Endothelial cell of umbilical vein (primary cell): ENCODE measurements around the gene WDR36. TPM values are rescaled to one million over a fixed set of nuclear protein-coding genes. Genes with fewer than 3 reads are reported as not detected.

Experiments
- BruUV-seq: library from RNA; stranded (reverse); fragments of 400-500 nt; replicated peaks from 2 replicates; lab custom pipeline; 2021; lab: Mats Ljungman, UMichigan
- CTCF ChIA-PET: fragments of 300-600, 350-600 bp; sonication (Branson Sonifier 250); formaldehyde crosslinking; loops from one replicate; lab custom pipeline; 2021; ENCODE audit warnings: antibody characterized with exemption, inconsistent platforms; lab: Charles Lee
- POLR2A ChIA-PET: fragments of 300-600, 350-600 bp; sonication (Branson Sonifier 250); formaldehyde crosslinking; loops from one replicate; lab custom pipeline; 2021; ENCODE audit warnings: antibody characterized with exemption, inconsistent platforms; lab: Charles Lee
- DNase-seq: peaks from one replicate; pipeline ENCODE4 v3.0.0-alpha.2; 2011; ENCODE audit warnings: low read depth, low spot score
- FAIRE-seq: peaks from 2 replicates; lab custom pipeline; 2011; peaks lifted over from hg19 to GRCh38; lab: Jason Lieb, UNC
- H2AFZ ChIP-seq: 2 replicates; pipeline ENCODE4 v1.6.0; 2012; ENCODE audit warnings: low read depth, low read length, control low read depth, inconsistent platforms
- H3K27ac ChIP-seq: 2 replicates; pipeline ENCODE4 v1.5.1; 2011; ENCODE audit warnings: low read depth, mild to moderate bottlenecking, control low read depth, low read length, moderate library complexity; ENCODE audit not compliant: insufficient read depth
- H3K27me3 ChIP-seq, 2 experiments: 2 replicates each; pipeline versions ENCODE4 v1.6.0 to v1.6.1; 2011; ENCODE audit warnings: low read length in 2 of 2, mixed read lengths in 1 of 2; ENCODE audit not compliant: control insufficient read depth in 2 of 2, insufficient read depth in 2 of 2
- H3K36me3 ChIP-seq, 2 experiments: 2 replicates in 1 of 2; 3 replicates in 1 of 2; pipeline ENCODE4 v1.5.1; 2011; ENCODE audit warnings: low read length in 2 of 2, mild to moderate bottlenecking in 1 of 2, moderate library complexity in 1 of 2; ENCODE audit not compliant: control insufficient read depth in 2 of 2, insufficient read depth in 2 of 2; ENCODE audit errors: extremely low read depth in 1 of 2
- H3K4me1 ChIP-seq: 3 replicates; pipeline ENCODE4 v1.5.1; 2011; ENCODE audit warnings: mild to moderate bottlenecking, low read length; ENCODE audit not compliant: control insufficient read depth, insufficient read depth; ENCODE audit errors: extremely low read depth
- H3K4me2 ChIP-seq: 2 replicates; pipeline ENCODE4 v1.6.1; 2011; ENCODE audit warnings: low read length, control low read depth, mixed read lengths; ENCODE audit not compliant: insufficient read depth
- H3K4me3 ChIP-seq, 3 experiments: fragments of 200-600 bp in 1 of 3; sonication (generic), shearing (Covaris generic) in 1 of 3; replicated peaks in 1 of 3; 2 replicates each; pipeline ENCODE4 v1.5.1; 2011 to 2016; ENCODE audit warnings: control low read depth in 3 of 3, low read length in 3 of 3, mild to moderate bottlenecking in 2 of 3, inconsistent platforms in 1 of 3, low read depth in 1 of 3, moderate library complexity in 1 of 3; ENCODE audit not compliant: insufficient read depth in 1 of 3
- H3K79me2 ChIP-seq: 2 replicates; pipeline ENCODE4 v1.6.0; 2012; ENCODE audit warnings: low read length, inconsistent platforms; ENCODE audit not compliant: control insufficient read depth, insufficient read depth
- H3K9ac ChIP-seq: replicated peaks from 2 replicates; pipeline ENCODE3; 2011; ENCODE audit warnings: low read length, control low read depth; ENCODE audit not compliant: insufficient read depth; ENCODE audit errors: extremely low read depth
- H3K9me1 ChIP-seq: replicated peaks from 3 replicates; pipeline ENCODE4 v1.6.0; 2011; ENCODE audit warnings: mild to moderate bottlenecking, low read length; ENCODE audit not compliant: control insufficient read depth, insufficient read depth; ENCODE audit errors: extremely low read depth
- H3K9me3 ChIP-seq: replicated peaks from 2 replicates; pipeline ENCODE4 v1.5.1; 2012; ENCODE audit warnings: low read length, inconsistent platforms; ENCODE audit not compliant: control insufficient read depth, insufficient read depth
- H4K20me1 ChIP-seq: replicated peaks from 2 replicates; pipeline ENCODE3; 2011; ENCODE audit warnings: mild to moderate bottlenecking, low read length; ENCODE audit not compliant: control insufficient read depth, insufficient read depth; ENCODE audit errors: extremely low read depth
- EZH2 ChIP-seq: IDR thresholded peaks from 2 replicates; pipeline ENCODE4 v1.6.1; 2012; ENCODE audit warnings: borderline replicate concordance, low read depth, mild to moderate bottlenecking, moderate library complexity, low read length, inconsistent platforms; ENCODE audit not compliant: severe bottlenecking
- FOS ChIP-seq: IDR thresholded peaks from 2 replicates; pipeline ENCODE4 v1.6.1; 2011; ENCODE audit warnings: mild to moderate bottlenecking, low read length, moderate library complexity, borderline replicate concordance; ENCODE audit not compliant: insufficient read depth
- GATA2 ChIP-seq: IDR thresholded peaks from 2 replicates; pipeline ENCODE4 v1.7.0; 2011; ENCODE audit warnings: low read depth, mild to moderate bottlenecking, moderate library complexity, mixed read lengths, low read length; ENCODE audit not compliant: insufficient read length, insufficient read depth
- JUN ChIP-seq: IDR thresholded peaks from 2 replicates; pipeline ENCODE4 v1.6.1; 2011; ENCODE audit warnings: borderline replicate concordance, low read depth; ENCODE audit not compliant: insufficient read length, insufficient read depth
- MYC ChIP-seq: IDR thresholded peaks from one replicate; pipeline ENCODE4 v1.6.1; 2011; ENCODE audit warnings: mild to moderate bottlenecking, low read depth, low read length
- POLR2A ChIP-seq: IDR thresholded peaks from 2 replicates; pipeline ENCODE4 v1.6.1; 2012; ENCODE audit warnings: low read depth, mild to moderate bottlenecking, control low read depth, low read length
- POLR2AphosphoS5 ChIP-seq: IDR thresholded peaks from 2 replicates; pipeline ENCODE4 v1.6.1; 2012; ENCODE audit warnings: low read depth, mild to moderate bottlenecking, control low read depth, low read length, moderate library complexity; ENCODE audit not compliant: insufficient read depth
- dilution Hi-C: fragments of 300-500 bp; cut with MboI; formaldehyde crosslinking; loops from one replicate; pipeline ENCODE4 v1.15.0; 2019; ENCODE audit warnings: low sequenced_read_pairs; ENCODE audit not compliant: extremely low pct_ligation_motif_present
- intact Hi-C: fragments of 100-400 bp; cut with micrococcal nuclease; formaldehyde crosslinking; loops from one replicate; pipeline ENCODE4 v1.10.0; 2022
- polyA plus RNA-seq, 4 experiments: library from polyadenylated mRNA; depleted of rRNA in 3 of 4; stranded (reverse) in 3 of 4; unstranded in 1 of 4; fragments of >200 nt; gene quantifications; 2 replicates each; pipeline versions ENCODE4 v1.2.1 to v1.2.3, GENCODE V29; 2011 to 2012; ENCODE audit warnings: missing spikeins in 1 of 4
- total RNA-seq: library from RNA; stranded (reverse); gene quantifications from 2 replicates; pipeline ENCODE4 v1.2.3, GENCODE V29; 2021
- TF ChIP-seq, protein P1 (sequence below), 2 donors: IDR thresholded peaks; 1 replicate in 1 of 2; 2 replicates in 1 of 2; pipeline ENCODE4 v1.5.1; 2011; ENCODE audit warnings: low read length in 2 of 2, mild to moderate bottlenecking in 2 of 2, moderate library complexity in 2 of 2, control low read depth in 1 of 2, inconsistent platforms in 1 of 2, low read depth in 1 of 2; ENCODE audit not compliant: insufficient read depth in 1 of 2; ENCODE audit errors: extremely low read depth in 1 of 2
- TF ChIP-seq, protein P2 (sequence below): IDR thresholded peaks from 2 replicates; pipeline ENCODE4 v1.6.1; 2011; ENCODE audit not compliant: insufficient read depth, insufficient read length

The WDR36 gene
- total and polyA plus RNA-seq, 2 donors (not counting 3 experiments of a cell fraction or from before 2014, with no cell fraction given): 10.6 to 30.2 TPM

DNA sequence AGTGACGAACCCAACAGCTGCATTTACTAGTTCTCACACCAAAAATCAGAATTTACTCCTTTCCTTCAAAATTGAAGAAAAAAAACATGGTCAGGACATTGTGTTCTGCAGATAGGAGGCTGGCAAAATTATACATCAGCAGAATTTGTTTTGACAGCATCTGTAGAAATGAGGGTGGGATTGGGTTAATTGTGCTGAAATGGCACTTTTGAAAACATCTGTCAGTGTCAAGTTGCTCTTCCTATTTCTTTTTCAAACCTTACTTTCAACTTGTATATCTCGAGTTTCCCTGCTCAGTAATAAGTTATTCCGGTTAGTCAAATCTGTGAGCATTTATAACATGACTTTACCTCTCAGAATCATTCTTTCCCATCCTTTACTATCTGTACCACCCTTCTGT lies 19.8 kb downstream of the WDR36 start:
- no peak for FAIRE-seq
- ChIA-PET POLR2A (interaction anchor here (0.7 kb wide), 1 partner anchor 11 kb away, joined by 3 read pairs; no protein-coding TSS in a partner anchor), CTCF (no interaction called here)
- no peak for TF ChIP-seq POLR2A
- TF ChIP-seq, protein P1, sequence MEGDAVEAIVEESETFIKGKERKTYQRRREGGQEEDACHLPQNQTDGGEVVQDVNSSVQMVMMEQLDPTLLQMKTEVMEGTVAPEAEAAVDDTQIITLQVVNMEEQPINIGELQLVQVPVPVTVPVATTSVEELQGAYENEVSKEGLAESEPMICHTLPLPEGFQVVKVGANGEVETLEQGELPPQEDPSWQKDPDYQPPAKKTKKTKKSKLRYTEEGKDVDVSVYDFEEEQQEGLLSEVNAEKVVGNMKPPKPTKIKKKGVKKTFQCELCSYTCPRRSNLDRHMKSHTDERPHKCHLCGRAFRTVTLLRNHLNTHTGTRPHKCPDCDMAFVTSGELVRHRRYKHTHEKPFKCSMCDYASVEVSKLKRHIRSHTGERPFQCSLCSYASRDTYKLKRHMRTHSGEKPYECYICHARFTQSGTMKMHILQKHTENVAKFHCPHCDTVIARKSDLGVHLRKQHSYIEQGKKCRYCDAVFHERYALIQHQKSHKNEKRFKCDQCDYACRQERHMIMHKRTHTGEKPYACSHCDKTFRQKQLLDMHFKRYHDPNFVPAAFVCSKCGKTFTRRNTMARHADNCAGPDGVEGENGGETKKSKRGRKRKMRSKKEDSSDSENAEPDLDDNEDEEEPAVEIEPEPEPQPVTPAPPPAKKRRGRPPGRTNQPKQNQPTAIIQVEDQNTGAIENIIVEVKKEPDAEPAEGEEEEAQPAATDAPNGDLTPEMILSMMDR (IDR thresholded peaks at IDR 0.05; ENCODE audit: extremely low read depth in 1 of 2, insufficient read depth in 1 of 2, low read depth in 1 of 2, low read length in 2 of 2): no peak
- no peak for TF ChIP-seq GATA2
- no peak for TF ChIP-seq EZH2
- TF ChIP-seq MYC: no peak
- TF ChIP-seq JUN: no peak
- TF ChIP-seq, protein P2, sequence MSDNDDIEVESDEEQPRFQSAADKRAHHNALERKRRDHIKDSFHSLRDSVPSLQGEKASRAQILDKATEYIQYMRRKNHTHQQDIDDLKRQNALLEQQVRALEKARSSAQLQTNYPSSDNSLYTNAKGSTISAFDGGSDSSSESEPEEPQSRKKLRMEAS: no peak
- TF ChIP-seq POLR2AphosphoS5: no peak
- TF ChIP-seq FOS: no peak
- no peaks in the 10 kb centered on the region for H3K27me3 ChIP-seq
- dilution Hi-C loops (no loop called here), intact Hi-C loops (no loop called here)
- no peaks in the 10 kb centered on the region for H3K4me1 ChIP-seq
- no peak overlapping the region for H3K4me3 ChIP-seq
- no peaks in the 10 kb centered on the region for H3K9me1 ChIP-seq
- H3K9ac ChIP-seq: no peak overlapping the region
- no peak for DNase-seq
- BruUV-seq: no TSS peak
- H3K79me2 ChIP-seq: no peaks in the 10 kb centered on the region
- no peak overlapping the region for H3K27ac ChIP-seq
- peaks cover 4 to 17% of the 10 kb centered on the region in 2 experiments for H3K36me3 ChIP-seq
- H4K20me1 ChIP-seq: no peaks in the 10 kb centered on the region
- H3K9me3 ChIP-seq: no peaks in the 10 kb centered on the region
- no peak overlapping the region for H2AFZ ChIP-seq
- no peak overlapping the region for H3K4me2 ChIP-seq
